RPMI7951 (cell line): ENCODE data around the gene MLEC. TPM values are rescaled to one million over a fixed set of nuclear protein-coding genes. Genes with fewer than 3 reads are reported as not detected.

ENCODE experiments used
- DNase-seq: peaks from one replicate; pipeline ENCODE4 v3.0.0-alpha.2; 2012; ENCODE audit warnings: low read depth
- total RNA-seq: library from RNA; depleted of rRNA; stranded (reverse); fragments of >200 nt; shearing (Covaris generic); gene quantifications from 2 replicates; pipeline ENCODE4 v1.2.3, GENCODE V29; 2014; rRNA removed

MLEC gene
- total RNA-seq, 1 experiment from 2014 or later = 80.7 TPM

GRCh38 chr12:120741476-120742421, 54.8 kb downstream of the MLEC start:
- DNase-seq = no peak

GRCh38 chr12:120744922-120745493, 58.1 kb downstream of the MLEC start:
- no peak for DNase-seq

GRCh38 chr12:120748242-120748641, 61.3 kb downstream of the MLEC start:
- no peak for DNase-seq

- DNase-seq = no peak
Measured at GRCh38 chr12:120749256-120749655, 62.3 kb downstream of the MLEC start.

- no peak for DNase-seq
Measured at GRCh38 chr12:120750806-120751205, 63.9 kb downstream of the MLEC start.

- DNase-seq = no peak
Measured at GRCh38 chr12:120751389-120751788, 64.4 kb downstream of the MLEC start.

Other genes starting within 250 kb of the MLEC start
- gene COX6A1, start 249.0 kb upstream of the MLEC start, total RNA-seq = 430 and 475 TPM in 2 replicates
- 26.9 and 33.5 TPM in 2 replicates for gene TRIAP1, start 240.8 kb upstream of the MLEC start, total RNA-seq
- 17.7 and 17.8 TPM in 2 replicates for gene GATC, start 240.7 kb upstream of the MLEC start, total RNA-seq
- 172 and 194 TPM in 2 replicates for gene SRSF9, start 217.4 kb upstream of the MLEC start, total RNA-seq
- gene DYNLL1, start 191.0 kb upstream of the MLEC start, total RNA-seq = 585 and 618 TPM in 2 replicates
- 32.3 and 34.1 TPM in 2 replicates for gene COQ5, start 158.0 kb upstream of the MLEC start, total RNA-seq
- 60.8 and 74.8 TPM in 2 replicates for gene RNF10, start 152.8 kb upstream of the MLEC start, total RNA-seq
- gene POP5, start 105.7 kb upstream of the MLEC start, total RNA-seq = 80.9 and 89.1 TPM in 2 replicates
- 0.10 TPM in 1 of 2 replicates, not detected in the other for gene CABP1, start 46.5 kb upstream of the MLEC start, total RNA-seq
- gene UNC119B, start 23.3 kb downstream of the MLEC start, total RNA-seq = 10.2 and 10.7 TPM in 2 replicates
- gene ACADS, start 38.7 kb downstream of the MLEC start, total RNA-seq = 7.1 and 7.3 TPM in 2 replicates
- gene SPPL3, start 217.2 kb downstream of the MLEC start, total RNA-seq = 7.1 and 8.4 TPM in 2 replicates